ENCODE data around the gene IFNB1.

The IFNB1 gene

DNA sequence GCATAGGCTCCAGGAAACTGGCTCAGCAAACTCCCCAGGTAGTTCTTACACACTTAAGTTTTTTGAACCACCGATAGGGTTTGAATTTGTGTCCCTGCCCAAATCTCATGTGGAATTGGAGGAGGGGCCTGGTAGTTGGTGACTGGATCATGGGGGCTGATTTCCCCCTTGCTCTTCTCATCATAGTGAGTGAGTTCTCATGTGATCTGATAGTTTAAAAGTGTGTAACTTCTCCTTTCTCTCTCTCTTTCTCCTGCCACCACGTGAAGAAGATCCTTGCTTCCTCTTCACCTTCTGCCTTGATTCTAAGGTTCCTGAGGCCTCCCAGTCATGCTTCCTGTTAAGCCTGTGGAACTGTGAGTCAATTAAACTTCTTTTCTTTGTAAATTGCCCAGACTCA, 23.9 kb downstream of the IFNB1 start:
- Histone ChIP-seq H3K27me3 (ENCODE audit: control insufficient read depth, insufficient read depth, low read length) (no peaks in the 10 kb centered on the region), H3K9ac (ENCODE audit: low read length) (no peak overlapping the region), H3K27ac (ENCODE audit: low read depth, low read length) (no peak overlapping the region), H3K4me3 (ENCODE audit: low read length) (no peak overlapping the region), H3K36me3 (ENCODE audit: control insufficient read depth, insufficient read depth, low read length) (no peaks in the 10 kb centered on the region), H3K4me1 (ENCODE audit: control insufficient read depth, insufficient read depth, low read length) (no peaks in the 10 kb centered on the region)

DNA sequence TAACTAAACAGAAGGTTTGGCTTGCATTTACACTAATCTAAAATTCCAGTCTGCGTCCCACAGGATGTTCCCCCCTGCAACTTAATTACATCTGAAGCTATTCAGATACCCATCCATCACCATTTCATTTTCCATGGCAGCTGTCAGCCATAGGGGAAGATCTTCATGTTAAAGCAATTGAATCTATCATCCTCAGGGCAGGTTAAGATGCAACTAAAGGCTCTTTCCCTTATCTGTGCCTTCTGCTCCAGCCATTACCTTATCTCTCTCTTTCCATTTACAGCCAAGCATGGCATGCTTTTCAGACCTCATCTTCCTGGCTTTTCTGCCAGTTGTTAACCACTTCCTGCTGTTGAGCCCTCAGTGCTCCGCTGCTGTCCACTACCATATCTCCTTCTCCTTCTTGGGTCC, 30.5 kb downstream of the IFNB1 start:
- H3K4me1 ChIP-seq (ENCODE audit: control insufficient read depth, insufficient read depth, low read length), result no peaks in the 10 kb centered on the region
- no peak overlapping the region for H3K4me3 ChIP-seq (ENCODE audit: low read length)
- no peak overlapping the region for H3K27ac ChIP-seq (ENCODE audit: low read depth, low read length)
- no peaks in the 10 kb centered on the region for H3K36me3 ChIP-seq (ENCODE audit: control insufficient read depth, insufficient read depth, low read length)
- no peaks in the 10 kb centered on the region for H3K27me3 ChIP-seq (ENCODE audit: control insufficient read depth, insufficient read depth, low read length)
- no peak overlapping the region for H3K9ac ChIP-seq (ENCODE audit: low read length)

DNA sequence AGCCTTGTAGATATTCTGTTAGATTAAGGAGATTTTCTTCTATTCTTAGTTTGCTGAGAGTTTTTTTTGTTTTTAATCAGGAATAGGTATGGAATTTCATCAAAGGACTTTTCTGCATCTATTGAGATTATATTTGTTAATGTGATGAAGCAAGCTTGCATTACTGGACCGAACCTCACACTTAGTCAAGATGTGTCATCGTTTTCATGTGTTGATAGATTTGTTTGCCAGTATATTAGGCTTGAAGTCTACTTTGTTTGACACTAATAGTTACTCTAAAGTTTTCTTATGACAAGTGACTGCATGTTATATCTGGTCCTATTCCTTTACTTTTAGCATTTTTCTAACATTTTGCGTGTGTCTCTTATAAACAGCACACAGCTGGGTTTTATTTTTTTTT, 33.9 kb downstream of the IFNB1 start:
- Histone ChIP-seq H3K36me3 (ENCODE audit: control insufficient read depth, insufficient read depth, low read length) (no peaks in the 10 kb centered on the region), H3K9ac (ENCODE audit: low read length) (no peak overlapping the region), H3K27ac (ENCODE audit: low read depth, low read length) (no peak overlapping the region), H3K4me3 (ENCODE audit: low read length) (no peak overlapping the region), H3K4me1 (ENCODE audit: control insufficient read depth, insufficient read depth, low read length) (no peaks in the 10 kb centered on the region), H3K27me3 (ENCODE audit: control insufficient read depth, insufficient read depth, low read length) (no peaks in the 10 kb centered on the region)

DNA sequence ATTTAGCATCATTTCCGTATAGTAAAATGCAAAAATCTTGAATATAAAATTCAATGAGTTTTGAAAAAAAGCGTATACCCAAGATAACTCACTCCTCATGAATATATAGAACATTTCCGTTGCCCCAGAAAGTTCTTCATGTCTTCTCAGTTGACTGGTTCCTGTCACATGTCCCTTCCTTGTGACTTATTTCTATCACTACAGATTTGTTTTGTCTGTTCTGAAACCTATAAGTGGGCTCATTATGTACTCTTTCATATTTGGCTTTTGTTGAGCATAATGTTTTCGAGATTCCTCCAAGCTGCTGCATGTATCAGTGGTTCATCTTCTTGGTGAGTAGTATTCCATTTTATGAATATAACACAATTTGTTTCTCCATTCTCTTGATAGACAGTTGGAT, 35.3 kb downstream of the IFNB1 start:
- Histone ChIP-seq H3K4me1 (ENCODE audit: control insufficient read depth, insufficient read depth, low read length) (no peaks in the 10 kb centered on the region), H3K36me3 (ENCODE audit: control insufficient read depth, insufficient read depth, low read length) (no peaks in the 10 kb centered on the region), H3K4me3 (ENCODE audit: low read length) (no peak overlapping the region), H3K27ac (ENCODE audit: low read depth, low read length) (no peak overlapping the region), H3K9ac (ENCODE audit: low read length) (no peak overlapping the region), H3K27me3 (ENCODE audit: control insufficient read depth, insufficient read depth, low read length) (no peaks in the 10 kb centered on the region)

DNA sequence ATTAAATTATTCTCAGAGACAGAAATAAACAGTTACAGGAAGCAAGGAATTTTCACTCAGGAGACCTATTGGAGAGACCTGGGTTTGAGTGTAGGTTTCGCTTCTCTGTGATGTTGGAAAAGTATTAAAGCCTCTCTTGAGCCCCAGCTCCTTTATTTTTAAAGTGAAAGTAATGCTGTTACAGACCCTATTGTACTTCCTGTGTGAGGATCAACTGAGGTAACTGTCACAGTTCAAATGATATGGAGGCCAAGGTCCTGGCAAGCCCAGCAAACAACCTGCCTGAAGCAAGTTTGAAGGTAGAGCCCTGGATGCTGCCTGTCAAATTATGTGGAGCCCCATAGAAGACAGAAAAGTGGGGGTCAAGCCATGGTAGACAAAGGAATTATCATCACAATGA, 38.4 kb downstream of the IFNB1 start:
- Histone ChIP-seq H3K36me3 (ENCODE audit: control insufficient read depth, insufficient read depth, low read length) (no peaks in the 10 kb centered on the region), H3K27me3 (ENCODE audit: control insufficient read depth, insufficient read depth, low read length) (no peaks in the 10 kb centered on the region), H3K9ac (ENCODE audit: low read length) (no peak overlapping the region), H3K4me1 (ENCODE audit: control insufficient read depth, insufficient read depth, low read length) (no peaks in the 10 kb centered on the region), H3K4me3 (ENCODE audit: low read length) (no peak overlapping the region), H3K27ac (ENCODE audit: low read depth, low read length) (no peak overlapping the region)

DNA sequence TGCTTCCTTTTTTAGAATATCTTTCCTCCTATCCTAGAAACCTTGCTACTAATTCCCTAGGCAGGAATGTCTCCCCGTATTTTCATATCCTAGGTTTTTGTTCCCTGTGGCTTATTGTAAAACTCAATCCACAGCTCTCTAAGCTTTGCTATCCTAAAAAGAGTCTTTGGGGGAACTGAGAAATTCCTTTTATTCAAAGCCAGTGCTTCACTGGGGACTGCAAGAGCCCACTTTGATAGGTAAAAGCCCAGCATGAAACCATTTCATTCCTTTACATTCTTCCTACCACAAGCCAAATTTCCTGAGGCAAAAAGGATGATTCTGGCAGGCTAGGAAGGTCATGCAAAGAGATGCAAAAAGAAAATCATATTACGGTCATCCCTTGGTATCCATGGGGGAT, 40.5 kb downstream of the IFNB1 start:
- H3K9ac ChIP-seq (ENCODE audit: low read length), result no peak overlapping the region
- H3K36me3 ChIP-seq (ENCODE audit: control insufficient read depth, insufficient read depth, low read length), result no peaks in the 10 kb centered on the region
- H3K27me3 ChIP-seq (ENCODE audit: control insufficient read depth, insufficient read depth, low read length), result no peaks in the 10 kb centered on the region
- no peak overlapping the region for H3K27ac ChIP-seq (ENCODE audit: low read depth, low read length)
- no peak overlapping the region for H3K4me3 ChIP-seq (ENCODE audit: low read length)
- H3K4me1 ChIP-seq (ENCODE audit: control insufficient read depth, insufficient read depth, low read length), result no peaks in the 10 kb centered on the region

DNA sequence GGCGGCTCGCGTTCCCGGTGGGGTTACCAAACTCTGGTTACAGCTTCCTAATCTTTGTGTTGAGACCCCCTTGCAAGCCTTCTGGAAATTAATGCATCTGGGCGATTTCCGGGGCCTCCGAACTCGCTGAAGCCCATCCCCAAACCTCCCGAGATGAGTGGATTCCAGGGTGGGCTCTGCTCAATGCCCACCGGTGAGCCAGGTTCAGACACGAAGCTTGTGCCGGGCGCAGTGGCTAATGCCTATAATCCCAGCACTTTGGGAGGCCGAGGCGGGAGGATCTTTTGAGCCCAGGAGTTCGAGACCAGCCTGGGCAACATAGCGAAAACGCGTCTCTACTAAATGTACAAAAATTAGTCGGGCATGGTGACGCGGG, 45.9 kb downstream of the IFNB1 start:
- Histone ChIP-seq H3K36me3 (ENCODE audit: control insufficient read depth, insufficient read depth, low read length) (no peaks in the 10 kb centered on the region), H3K4me3 (ENCODE audit: low read length) (peak overlapping the region; percentile 82), H3K27ac (ENCODE audit: low read depth, low read length) (peak overlapping the region; percentile 86), H3K4me1 (ENCODE audit: control insufficient read depth, insufficient read depth, low read length) (no peaks in the 10 kb centered on the region), H3K9ac (ENCODE audit: low read length) (no peak overlapping the region), H3K27me3 (ENCODE audit: control insufficient read depth, insufficient read depth, low read length) (no peaks in the 10 kb centered on the region)

DNA sequence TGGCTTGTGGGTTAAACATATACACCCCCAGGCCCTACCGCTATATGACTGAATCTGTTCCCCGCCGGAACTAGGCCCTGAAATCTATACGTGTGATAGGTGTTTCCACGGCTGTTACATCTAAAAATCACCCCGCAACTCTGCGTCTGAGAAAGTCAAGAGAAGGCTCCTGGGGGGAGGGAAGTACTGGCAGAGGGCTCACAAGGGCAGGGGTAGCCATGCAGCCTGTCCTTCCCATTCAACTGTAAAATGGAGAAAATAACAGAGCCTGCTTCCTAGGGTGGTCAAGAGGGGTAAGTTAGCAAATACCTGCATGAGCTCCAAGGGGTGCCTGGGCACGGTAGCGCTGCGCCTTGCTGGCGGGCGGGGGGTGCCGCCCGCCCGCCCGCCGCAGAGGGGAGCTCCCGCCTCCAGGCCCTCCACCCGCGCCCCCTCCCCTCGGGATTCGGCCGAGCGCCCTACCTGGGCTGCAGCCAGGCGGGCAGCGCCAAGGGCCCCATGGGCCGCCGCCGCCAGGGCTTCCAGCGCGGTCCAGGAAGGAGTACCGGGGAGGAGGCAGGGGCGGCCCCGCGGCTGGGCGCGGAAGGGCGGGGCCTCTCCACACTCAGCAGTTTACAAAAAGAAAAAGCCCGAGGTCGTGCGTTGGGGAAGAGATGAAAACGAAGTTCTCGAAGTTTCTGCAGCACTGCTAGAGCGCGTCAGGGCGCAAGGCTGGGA, 46.5 kb downstream of the IFNB1 start, which contains the start of gene HACD4:
TSS of gene HACD4 (minus strand) at position 550 of the 717 bp plus-strand sequence. CDS start at position 500, 50 bp downstream.
- Histone ChIP-seq H3K27me3 (ENCODE audit: control insufficient read depth, insufficient read depth, low read length) (no peaks in the 10 kb centered on the region), H3K4me3 (ENCODE audit: low read length) (peak within 1 kb of the TSS; percentile 82), H3K9ac (ENCODE audit: low read length) (peak within 1 kb of the TSS; percentile 33), H3K27ac (ENCODE audit: low read depth, low read length) (peak within 1 kb of the TSS; percentile 86), H3K4me1 (ENCODE audit: control insufficient read depth, insufficient read depth, low read length) (no peaks in the 10 kb centered on the region), H3K36me3 (ENCODE audit: control insufficient read depth, insufficient read depth, low read length) (no peaks in the 10 kb centered on the region)

DNA sequence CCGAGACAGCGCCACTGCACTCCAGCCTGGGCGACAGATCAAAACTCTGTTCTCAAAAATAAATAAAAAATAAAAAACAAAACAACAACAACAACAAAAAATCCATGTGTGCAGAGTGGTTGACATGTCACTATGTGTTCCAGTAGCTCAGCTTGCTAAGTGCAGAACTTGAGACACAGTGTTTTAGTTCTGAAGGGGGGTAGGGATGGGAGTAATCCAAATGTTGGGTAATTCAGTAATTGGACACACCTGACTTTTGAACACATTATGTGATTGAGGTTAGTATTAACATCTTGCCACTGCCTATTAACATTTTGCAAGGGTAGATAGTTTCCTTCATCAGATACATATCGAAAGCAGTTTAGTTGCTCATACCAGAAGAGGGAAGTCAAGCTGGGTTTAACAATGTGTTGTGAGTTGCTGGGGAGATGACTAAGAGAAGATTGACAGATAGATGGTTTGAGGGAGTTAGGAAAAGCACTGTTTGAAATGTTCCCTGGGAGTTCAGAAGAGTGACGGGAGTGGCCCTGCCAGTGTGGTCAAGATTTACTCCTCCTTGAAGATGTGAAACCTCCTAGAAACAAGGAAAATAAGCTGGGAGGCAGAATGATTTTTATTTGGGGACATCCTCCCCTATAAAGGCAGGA, 47.2 kb downstream of the IFNB1 start:
- peak overlapping the region; percentile 82 for H3K4me3 ChIP-seq (ENCODE audit: low read length)

DNA sequence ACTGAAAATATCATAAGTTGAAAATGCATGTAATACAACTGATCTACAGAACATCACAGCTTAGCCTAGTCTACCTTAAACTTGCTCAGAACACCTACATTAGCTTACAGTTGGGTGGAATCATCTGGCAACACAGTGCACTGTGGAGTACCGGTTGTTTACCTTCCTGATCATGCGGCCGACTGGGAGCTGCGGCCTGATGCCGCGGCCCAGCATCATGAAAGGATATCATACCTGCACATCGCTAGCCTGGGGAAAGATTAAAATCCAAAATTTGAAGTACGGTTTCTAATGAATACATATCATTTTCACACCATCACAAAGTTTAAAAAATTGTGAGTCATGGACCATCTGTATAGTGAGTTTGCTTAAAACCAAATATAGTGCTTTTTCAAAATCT, 48.1 kb downstream of the IFNB1 start:
- Histone ChIP-seq H3K9ac (ENCODE audit: low read length) (no peak overlapping the region), H3K4me3 (ENCODE audit: low read length) (no peak overlapping the region), H3K27me3 (ENCODE audit: control insufficient read depth, insufficient read depth, low read length) (no peaks in the 10 kb centered on the region), H3K36me3 (ENCODE audit: control insufficient read depth, insufficient read depth, low read length) (no peaks in the 10 kb centered on the region), H3K4me1 (ENCODE audit: control insufficient read depth, insufficient read depth, low read length) (no peaks in the 10 kb centered on the region), H3K27ac (ENCODE audit: low read depth, low read length) (peak overlapping the region; percentile 44)

More for the DNA sequence above, 47.2 kb downstream of the IFNB1 start:
- no peaks in the 10 kb centered on the region for H3K36me3 ChIP-seq (ENCODE audit: control insufficient read depth, insufficient read depth, low read length)
- no peaks in the 10 kb centered on the region for H3K27me3 ChIP-seq (ENCODE audit: control insufficient read depth, insufficient read depth, low read length)
- H3K4me1 ChIP-seq (ENCODE audit: control insufficient read depth, insufficient read depth, low read length), result no peaks in the 10 kb centered on the region
- no peak overlapping the region for H3K9ac ChIP-seq (ENCODE audit: low read length)
- peak overlapping the region; percentile 86 for H3K27ac ChIP-seq (ENCODE audit: low read depth, low read length)

DNA sequence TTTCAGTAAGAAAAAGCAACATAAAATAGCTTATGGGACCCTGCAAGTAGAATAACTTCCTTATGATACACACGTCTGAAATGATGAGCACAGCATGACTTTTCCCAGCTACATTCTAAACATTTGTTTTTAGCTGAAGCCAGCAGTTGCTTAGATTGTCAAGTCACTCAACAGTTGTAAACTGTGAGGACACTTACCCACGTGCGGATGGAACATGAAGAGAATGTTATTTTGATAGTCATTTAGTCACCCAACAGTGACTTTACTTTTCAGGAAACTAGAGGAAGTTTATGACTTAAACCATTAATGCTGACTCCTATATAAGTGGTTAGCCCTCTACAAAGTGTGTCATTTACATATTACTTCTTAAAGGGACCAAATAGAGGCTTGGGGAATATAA, 49.3 kb downstream of the IFNB1 start:
- Histone ChIP-seq H3K27me3 (ENCODE audit: control insufficient read depth, insufficient read depth, low read length) (no peaks in the 10 kb centered on the region), H3K36me3 (ENCODE audit: control insufficient read depth, insufficient read depth, low read length) (no peaks in the 10 kb centered on the region), H3K4me1 (ENCODE audit: control insufficient read depth, insufficient read depth, low read length) (no peaks in the 10 kb centered on the region), H3K4me3 (ENCODE audit: low read length) (no peak overlapping the region), H3K27ac (ENCODE audit: low read depth, low read length) (peak overlapping the region; percentile 7), H3K9ac (ENCODE audit: low read length) (no peak overlapping the region)

DNA sequence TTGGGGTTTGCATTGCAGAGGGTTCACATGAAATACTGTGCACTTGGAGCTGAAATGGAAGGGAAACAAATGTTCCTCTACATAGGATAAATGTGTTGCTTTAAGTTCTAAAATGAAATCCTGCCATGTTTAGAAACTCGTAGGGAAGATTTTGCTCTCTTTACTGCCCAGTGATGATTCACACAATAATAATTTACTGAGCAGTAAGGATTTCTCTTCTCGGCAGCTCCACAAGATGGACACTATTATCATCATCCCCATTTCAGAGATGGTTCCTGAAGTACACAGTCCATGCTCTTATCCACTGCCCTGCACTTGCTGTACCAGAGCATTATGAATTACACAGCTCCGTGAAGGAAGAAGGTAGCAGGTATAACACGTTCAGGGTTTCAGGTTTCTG, 50.4 kb downstream of the IFNB1 start:
- no peaks in the 10 kb centered on the region for H3K36me3 ChIP-seq (ENCODE audit: control insufficient read depth, insufficient read depth, low read length)
- no peak overlapping the region for H3K4me3 ChIP-seq (ENCODE audit: low read length)
- H3K9ac ChIP-seq (ENCODE audit: low read length), result no peak overlapping the region
- H3K27ac ChIP-seq (ENCODE audit: low read depth, low read length), result peak overlapping the region; percentile 59
- no peaks in the 10 kb centered on the region for H3K27me3 ChIP-seq (ENCODE audit: control insufficient read depth, insufficient read depth, low read length)
- H3K4me1 ChIP-seq (ENCODE audit: control insufficient read depth, insufficient read depth, low read length), result no peaks in the 10 kb centered on the region
